ENCODE results near the gene BAZ2B. TPM values are rescaled to one million over a fixed set of nuclear protein-coding genes. Genes with fewer than 3 reads are reported as not detected.
A peak's percentile ranks its signal among the peaks of the same experiment; 100 is the strongest.

The BAZ2B gene
- total RNA-seq, 4 donors from 2014 or later: 122 to 181 (median 143) TPM

DNA sequence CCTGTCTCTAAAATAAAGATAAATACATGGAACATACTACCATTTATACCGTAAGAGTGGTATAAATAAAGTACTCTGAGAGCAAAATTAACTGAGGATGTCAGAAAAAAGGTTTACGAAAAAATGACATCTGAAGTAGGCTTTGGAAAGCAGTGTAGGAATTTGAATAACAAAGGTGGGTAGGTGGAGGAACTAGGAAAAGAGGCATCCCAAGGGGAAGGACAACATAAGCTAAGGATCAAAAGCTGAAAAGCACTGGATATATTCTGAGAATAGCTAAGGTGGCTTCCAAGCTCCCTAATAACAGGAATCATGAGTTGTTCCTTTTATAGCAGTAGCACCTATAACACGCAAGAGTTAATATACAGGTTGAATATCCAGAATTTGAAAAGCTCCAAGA is 91.3 kb downstream of the BAZ2B start:
- Histone ChIP-seq H3K27me3 (no peaks in the 10 kb centered on the region), H3K4me1 (peaks cover 14 to 17% of the 10 kb centered on the region in 2 donors), H3K9me3 (no peaks in the 10 kb centered on the region), H3K36me3 (no peaks in the 10 kb centered on the region), H3K27ac (no peak overlapping the region), H3K4me3 (replicated peaks in 1 of 3) (no peak overlapping the region)
- TF ChIP-seq, protein P1, sequence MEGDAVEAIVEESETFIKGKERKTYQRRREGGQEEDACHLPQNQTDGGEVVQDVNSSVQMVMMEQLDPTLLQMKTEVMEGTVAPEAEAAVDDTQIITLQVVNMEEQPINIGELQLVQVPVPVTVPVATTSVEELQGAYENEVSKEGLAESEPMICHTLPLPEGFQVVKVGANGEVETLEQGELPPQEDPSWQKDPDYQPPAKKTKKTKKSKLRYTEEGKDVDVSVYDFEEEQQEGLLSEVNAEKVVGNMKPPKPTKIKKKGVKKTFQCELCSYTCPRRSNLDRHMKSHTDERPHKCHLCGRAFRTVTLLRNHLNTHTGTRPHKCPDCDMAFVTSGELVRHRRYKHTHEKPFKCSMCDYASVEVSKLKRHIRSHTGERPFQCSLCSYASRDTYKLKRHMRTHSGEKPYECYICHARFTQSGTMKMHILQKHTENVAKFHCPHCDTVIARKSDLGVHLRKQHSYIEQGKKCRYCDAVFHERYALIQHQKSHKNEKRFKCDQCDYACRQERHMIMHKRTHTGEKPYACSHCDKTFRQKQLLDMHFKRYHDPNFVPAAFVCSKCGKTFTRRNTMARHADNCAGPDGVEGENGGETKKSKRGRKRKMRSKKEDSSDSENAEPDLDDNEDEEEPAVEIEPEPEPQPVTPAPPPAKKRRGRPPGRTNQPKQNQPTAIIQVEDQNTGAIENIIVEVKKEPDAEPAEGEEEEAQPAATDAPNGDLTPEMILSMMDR (IDR thresholded peaks at IDR 0.05): no peak
- TF ChIP-seq POLR2A (IDR thresholded peaks at IDR 0.05): no peak
- 98 to 100% methylated on average over 3 of the region's 3 CpGs for WGBS, 2 donors
- DNase-seq: no peak
- intact Hi-C loops (cut with DNase I): no loop called here

DNA sequence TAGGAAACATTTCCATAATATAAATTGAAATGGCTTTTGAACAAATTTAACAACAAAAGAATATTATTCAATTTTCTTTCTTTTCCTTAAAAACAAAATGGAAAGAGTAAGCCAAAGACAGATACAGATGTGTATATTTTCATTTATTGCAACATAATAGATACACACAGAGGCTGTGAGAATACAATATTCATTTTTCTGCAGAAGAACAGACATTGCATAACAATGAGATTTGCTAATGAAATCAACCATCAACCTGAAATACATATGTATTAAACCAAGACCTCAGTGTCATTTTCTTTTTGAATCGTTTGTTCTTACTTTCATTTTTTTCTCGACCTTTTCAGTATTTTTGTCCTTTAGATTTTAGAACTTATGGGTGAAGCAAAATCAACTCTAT is 95.1 kb downstream of the BAZ2B start:
- 84 to 90% methylated on average over 2 of the region's 2 CpGs for WGBS, 2 donors
- Histone ChIP-seq H3K27ac (no peak overlapping the region), H3K4me3 (replicated peaks in 1 of 3) (no peak overlapping the region), H3K27me3 (no peaks in the 10 kb centered on the region), H3K9me3 (no peaks in the 10 kb centered on the region), H3K4me1 (peaks cover 17% of the 10 kb centered on the region in 2 donors), H3K36me3 (no peaks in the 10 kb centered on the region)
- no peak for TF ChIP-seq POLR2A (IDR thresholded peaks at IDR 0.05)
- TF ChIP-seq, protein P1 (IDR thresholded peaks at IDR 0.05): no peak
- intact Hi-C loops (cut with DNase I): no loop called here
- no peak for DNase-seq

DNA sequence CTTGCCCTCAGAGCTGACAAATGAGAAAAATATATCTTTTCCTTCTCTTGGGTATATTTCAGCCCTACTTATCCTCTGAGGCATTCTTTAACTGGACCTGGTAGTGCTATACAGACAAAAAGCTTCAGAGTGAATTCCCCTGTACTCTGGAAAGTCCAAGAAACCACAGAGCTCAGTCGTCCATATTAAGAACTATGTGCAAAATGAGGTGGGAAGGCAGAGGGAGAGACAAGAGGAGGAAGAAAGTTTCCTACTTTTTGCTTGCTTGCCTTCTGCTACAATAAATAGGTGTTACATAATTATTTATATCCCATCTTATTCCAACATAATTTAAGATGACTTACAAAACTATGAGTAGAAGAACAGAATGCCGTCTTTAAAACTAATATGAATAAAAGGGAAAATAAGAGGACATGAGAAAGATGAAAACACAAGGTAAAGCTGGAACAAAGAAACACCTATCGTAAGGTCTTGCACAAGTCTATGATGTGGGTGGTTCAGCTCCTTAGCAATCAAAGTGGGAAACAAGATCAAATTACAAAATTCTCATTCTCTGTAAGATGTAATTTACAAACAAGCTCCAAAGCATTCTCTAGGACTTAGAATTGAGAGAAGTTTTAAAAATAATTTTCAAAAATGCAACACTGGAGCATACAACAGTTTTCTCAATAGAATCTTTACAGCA is 97.9 kb downstream of the BAZ2B start:
- Histone ChIP-seq H3K27ac (peak overlapping the region; percentile 48 to 72 (median 62)), H3K9me3 (no peaks in the 10 kb centered on the region), H3K36me3 (no peaks in the 10 kb centered on the region), H3K4me1 (peaks cover 28 to 41% of the 10 kb centered on the region in 2 donors), H3K4me3 (replicated peaks in 1 of 3) (no peak overlapping the region), H3K27me3 (no peaks in the 10 kb centered on the region)
- 55 to 65% methylated on average over 3 of the region's 3 CpGs for WGBS, 2 donors
- intact Hi-C loops (cut with DNase I): no loop called here
- DNase-seq: no peak
- TF ChIP-seq, protein P1 (IDR thresholded peaks at IDR 0.05): no peak
- TF ChIP-seq POLR2A (IDR thresholded peaks at IDR 0.05): no peak

GRCh38 chr2:159516241-159516758 is 100.0 kb downstream of the BAZ2B start:
- 1 to 6% methylated on average over 6 of the region's 6 CpGs for WGBS, 2 donors

More at GRCh38 chr2:159516241-159516758, 100.0 kb downstream of the BAZ2B start:
- Histone ChIP-seq H3K36me3 (no peaks in the 10 kb centered on the region), H3K4me3 (replicated peaks in 1 of 3) (peak overlapping the region in 2 of 3 donors; percentile 26 to 30), H3K27me3 (no peaks in the 10 kb centered on the region), H3K9me3 (no peaks in the 10 kb centered on the region), H3K4me1 (peaks cover 28 to 41% of the 10 kb centered on the region in 2 donors), H3K27ac (peak overlapping the region; percentile 72 to 85 (median 73))
- DNase-seq: no peak
- TF ChIP-seq POLR2A (IDR thresholded peaks at IDR 0.05): peak in 1 of 2 donors; percentile 27
- TF ChIP-seq, protein P1 (IDR thresholded peaks at IDR 0.05): peak in 1 of 6 experiments; percentile 38
- intact Hi-C loops (cut with DNase I): no loop called here

All from thyroid gland (tissue), 4 donors.